SK-N-MC (cell line): ENCODE measurements around the gene FXYD5.

Experiments used
- DNase-seq: peaks from one replicate; pipeline ENCODE4 v3.0.0-alpha.2; 2011; ENCODE audit warnings: low read depth, low spot score
- H3K27ac ChIP-seq: fragments of 200-600 bp; sonication (generic); 2 replicates; pipeline ENCODE4 v1.5.1; 2016; ENCODE audit warnings: mixed run types
- H3K36me3 ChIP-seq: fragments of 200-600 bp; sonication (generic); 2 replicates; pipeline ENCODE4 v1.6.1; 2017; ENCODE audit warnings: antibody characterized with exemption, low read length, mixed read lengths; ENCODE audit not compliant: insufficient read depth
- H3K4me3 ChIP-seq: fragments of 200-600 bp; sonication (generic); 2 replicates; pipeline ENCODE4 v1.5.1; 2016
- H3K9ac ChIP-seq: fragments of 200-600 bp; sonication (generic); 2 replicates; pipeline ENCODE4 v1.8.0; 2017; ENCODE audit warnings: mixed run types, mixed read lengths; ENCODE audit not compliant: insufficient read length
- H3K9me3 ChIP-seq: fragments of 200-600 bp; sonication (generic); 2 replicates; pipeline ENCODE4 v1.6.1; 2017; ENCODE audit warnings: low read depth, mild to moderate bottlenecking, antibody characterized with exemption, low read length, moderate library complexity, mixed read lengths
- EZH2 ChIP-seq: fragments of 200-600 bp; sonication (generic); IDR thresholded peaks from one replicate; pipeline ENCODE4 v1.6.1; 2017; ENCODE audit warnings: antibody characterized with exemption
- FOXP2 ChIP-seq: optimal IDR thresholded peaks from 2 replicates; pipeline ENCODE3; 2011; ENCODE audit warnings: mild to moderate bottlenecking, moderate library complexity; ENCODE audit not compliant: insufficient read depth; ENCODE audit errors: extremely low read length, control extremely low read depth
- POLR2AphosphoS5 ChIP-seq: IDR thresholded peaks from 2 replicates; pipeline ENCODE4 v1.6.1; 2012; ENCODE audit warnings: mild to moderate bottlenecking, low read depth, low read length, borderline replicate concordance

FXYD5 gene

GRCh38 chr19:35110974-35111373 lies 43.6 kb upstream of the FXYD5 start:
- no peak for TF ChIP-seq POLR2AphosphoS5
- no peak for TF ChIP-seq EZH2
- TF ChIP-seq FOXP2, result no peak
- no peak overlapping the region for H3K4me3 ChIP-seq
- no peak for DNase-seq
- H3K36me3 ChIP-seq, result no peaks in the 10 kb centered on the region
- no peak overlapping the region for H3K9ac ChIP-seq
- no peaks in the 10 kb centered on the region for H3K9me3 ChIP-seq
- no peak overlapping the region for H3K27ac ChIP-seq

- TF ChIP-seq EZH2 (no peak), POLR2AphosphoS5 (no peak), FOXP2 (no peak)
- DNase-seq, result no peak
- Histone ChIP-seq H3K27ac (no peak overlapping the region), H3K4me3 (no peak overlapping the region), H3K9ac (no peak overlapping the region), H3K9me3 (no peaks in the 10 kb centered on the region), H3K36me3 (no peaks in the 10 kb centered on the region)
Observed at GRCh38 chr19:35112995-35113688, 41.4 kb upstream of the FXYD5 start.

- no peaks in the 10 kb centered on the region for H3K9me3 ChIP-seq
- H3K27ac ChIP-seq, result no peak overlapping the region
- H3K36me3 ChIP-seq, result no peaks in the 10 kb centered on the region
- peak overlapping the region; percentile 26; the same call in 1 of the 2 replicates for H3K4me3 ChIP-seq
- DNase-seq, result no peak
- H3K9ac ChIP-seq, result no peak overlapping the region
- TF ChIP-seq POLR2AphosphoS5 (no peak), EZH2 (no peak), FOXP2 (no peak)
Observed at GRCh38 chr19:35114353-35115176, 40.0 kb upstream of the FXYD5 start.

GRCh38 chr19:35115177-35115951 lies 39.2 kb upstream of the FXYD5 start, which contains the start of gene FXYD3:
TSS of gene FXYD3 (plus strand) at chr19:35115823. CDS start at chr19:35119377, 3,554 bp downstream.
- Histone ChIP-seq H3K9ac (no peak within 1 kb of the TSS), H3K36me3 (no peaks in the 10 kb centered on the region), H3K9me3 (no peaks in the 10 kb centered on the region), H3K27ac (no peak within 1 kb of the TSS), H3K4me3 (peak within 1 kb of the TSS; percentile 26; the same call in 1 of the 2 replicates)
- no peak for TF ChIP-seq POLR2AphosphoS5
- TF ChIP-seq FOXP2, result no peak
- TF ChIP-seq EZH2, result no peak
- DNase-seq, result no peak

- Histone ChIP-seq H3K9me3 (no peaks in the 10 kb centered on the region), H3K4me3 (no peak overlapping the region), H3K36me3 (no peaks in the 10 kb centered on the region), H3K27ac (no peak overlapping the region), H3K9ac (no peak overlapping the region)
- no peak for DNase-seq
- no peak for TF ChIP-seq FOXP2
- no peak for TF ChIP-seq EZH2
- no peak for TF ChIP-seq POLR2AphosphoS5
Observed at GRCh38 chr19:35116072-35116801, 38.3 kb upstream of the FXYD5 start.

GRCh38 chr19:35117116-35117515 lies 37.4 kb upstream of the FXYD5 start:
- TF ChIP-seq EZH2 (no peak), POLR2AphosphoS5 (no peak), FOXP2 (no peak)
- H3K27ac ChIP-seq, result no peak overlapping the region
- H3K36me3 ChIP-seq, result no peaks in the 10 kb centered on the region
- DNase-seq, result no peak
- H3K9me3 ChIP-seq, result no peaks in the 10 kb centered on the region
- H3K4me3 ChIP-seq, result no peak overlapping the region
- no peak overlapping the region for H3K9ac ChIP-seq

- H3K9me3 ChIP-seq, result no peaks in the 10 kb centered on the region
- H3K36me3 ChIP-seq, result no peaks in the 10 kb centered on the region
- H3K4me3 ChIP-seq, result no peak overlapping the region
- TF ChIP-seq POLR2AphosphoS5 (no peak), EZH2 (no peak), FOXP2 (no peak)
- no peak for DNase-seq
- no peak overlapping the region for H3K9ac ChIP-seq
- no peak overlapping the region for H3K27ac ChIP-seq
Observed at GRCh38 chr19:35117799-35118198, 36.7 kb upstream of the FXYD5 start.
